CD4-positive, CD25-positive, alpha-beta regulatory T cell (primary cell): Measurements from ENCODE around the gene AKR7A2. TPM values are rescaled to one million over a fixed set of nuclear protein-coding genes. Genes with fewer than 3 reads are reported as not detected.

Source experiments
- polyA plus RNA-seq, 4 donors: library from polyadenylated mRNA; unstranded; fragments of 300-500 nt; fragmentation: Illumina TruSeq; gene quantifications; one replicate each; pipeline ENCODE4 v1.2.3, GENCODE V29; 2021
- total RNA-seq: library from RNA; stranded (reverse); gene quantifications from one replicate; pipeline ENCODE4 v1.2.3, GENCODE V29; 2022

AKR7A2 gene
- total and polyA plus RNA-seq, 5 donors from 2014 or later = 20.5 to 133 (median 110) TPM

Other genes starting within 250 kb of the AKR7A2 start
- 173 TPM for gene UBR4, start 101.9 kb downstream of the AKR7A2 start, total RNA-seq
- gene UBR4, start 101.9 kb downstream of the AKR7A2 start, polyA plus RNA-seq = 10 to 100 TPM in 3 of 4 donors, 1 to 10 TPM in 1; 9.9 to 17.2 (median 12.2) TPM
- gene EMC1, start 60.6 kb downstream of the AKR7A2 start, total RNA-seq = 28.4 TPM
- gene EMC1, start 60.6 kb downstream of the AKR7A2 start, polyA plus RNA-seq = 10 to 100 TPM; 17.3 to 23.5 (median 19.0) TPM
- 9.9 TPM for gene MRTO4, start 60.3 kb downstream of the AKR7A2 start, total RNA-seq
- gene MRTO4, start 60.3 kb downstream of the AKR7A2 start, polyA plus RNA-seq = 10 to 100 TPM; 20.1 to 22.4 (median 20.9) TPM
- 0.99 TPM for gene AKR7A3, start 23.4 kb downstream of the AKR7A2 start, total RNA-seq
- under 1 TPM in 1 of 4 donors, not detected in 3; 0.25 TPM for gene AKR7A3, start 23.4 kb downstream of the AKR7A2 start, polyA plus RNA-seq
- 3.2 TPM for gene SLC66A1, start 182 bp upstream of the AKR7A2 start, total RNA-seq
- 1 to 10 TPM; 3.7 to 8.7 (median 5.8) TPM for gene SLC66A1, start 182 bp upstream of the AKR7A2 start, polyA plus RNA-seq
- gene CAPZB, start 173.4 kb upstream of the AKR7A2 start, total RNA-seq = 372 TPM
- gene CAPZB, start 173.4 kb upstream of the AKR7A2 start, polyA plus RNA-seq = 100 to 1,000 TPM; 384 to 588 (median 518) TPM